CD4-positive, alpha-beta T cell treated with Interleukin-15 for 1 hour (primary cell): ENCODE data around the gene GNAL.
"Not testable (repeated sequence)": the region's sequence is repeated elsewhere in the genome, so short reads cannot be mapped to it uniquely, and the experiment has no call there.

Experiments used
- DNase-seq: peaks from one replicate; pipeline ENCODE4 v3.0.0-alpha.2; 2020

Gene GNAL

GRCh38 chr18:11688972-11689668, at the start of gene GNAL:
Gene GNAL, plus strand, starts transcription at chr18:11689264. Its CDS starts 300 bp downstream, at chr18:11689564.
- no peak for DNase-seq

GRCh38 chr18:11647310-11647709, 41.8 kb upstream of the GNAL start:
- not testable (repeated sequence) for DNase-seq

DNA sequence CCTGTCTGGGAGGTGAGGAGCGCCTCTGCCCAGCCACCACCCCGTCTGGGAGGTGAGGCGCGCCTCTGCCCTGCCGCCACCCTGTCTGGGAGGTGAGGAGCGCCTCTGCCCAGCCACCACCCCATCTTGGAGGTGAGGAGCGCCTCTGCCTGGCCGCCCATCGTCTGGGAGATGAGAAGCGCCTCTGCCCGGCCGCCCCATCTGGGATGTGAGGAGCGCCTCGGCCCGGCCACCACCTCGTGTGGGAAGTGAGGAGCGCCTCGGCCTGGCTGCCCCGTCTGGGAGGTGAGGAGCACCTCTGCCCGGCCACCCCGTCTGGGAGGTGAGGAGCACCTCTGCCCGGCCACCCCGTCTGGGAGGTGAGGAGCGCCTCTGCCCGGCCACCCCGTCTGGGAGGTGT, 41.3 kb upstream of the GNAL start:
- DNase-seq: not testable (repeated sequence)

GRCh38 chr18:11649839-11650238, 39.2 kb upstream of the GNAL start:
- no peak for DNase-seq

GRCh38 chr18:11651899-11652298, 37.2 kb upstream of the GNAL start:
- no peak for DNase-seq

DNA sequence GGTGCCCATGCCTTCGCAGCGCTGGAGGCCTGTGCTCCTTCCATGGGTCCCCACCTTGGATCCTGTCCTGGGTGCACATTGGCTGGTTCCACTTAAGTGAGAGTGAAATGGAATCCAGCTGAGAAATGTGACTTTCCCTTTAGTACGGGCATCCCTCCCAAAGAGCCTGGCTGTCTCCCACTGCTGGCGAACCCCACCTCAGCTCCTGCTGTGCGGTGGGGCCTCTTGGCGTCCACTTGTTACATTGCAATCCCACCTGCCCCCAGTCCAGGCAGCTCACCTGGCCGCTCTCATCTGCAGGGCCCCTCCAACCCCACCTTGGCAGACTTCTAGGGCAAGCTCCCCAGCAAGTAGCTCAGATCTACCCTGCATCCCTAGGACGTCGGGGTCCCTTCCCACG, 35.5 kb upstream of the GNAL start:
- DNase-seq: no peak

DNA sequence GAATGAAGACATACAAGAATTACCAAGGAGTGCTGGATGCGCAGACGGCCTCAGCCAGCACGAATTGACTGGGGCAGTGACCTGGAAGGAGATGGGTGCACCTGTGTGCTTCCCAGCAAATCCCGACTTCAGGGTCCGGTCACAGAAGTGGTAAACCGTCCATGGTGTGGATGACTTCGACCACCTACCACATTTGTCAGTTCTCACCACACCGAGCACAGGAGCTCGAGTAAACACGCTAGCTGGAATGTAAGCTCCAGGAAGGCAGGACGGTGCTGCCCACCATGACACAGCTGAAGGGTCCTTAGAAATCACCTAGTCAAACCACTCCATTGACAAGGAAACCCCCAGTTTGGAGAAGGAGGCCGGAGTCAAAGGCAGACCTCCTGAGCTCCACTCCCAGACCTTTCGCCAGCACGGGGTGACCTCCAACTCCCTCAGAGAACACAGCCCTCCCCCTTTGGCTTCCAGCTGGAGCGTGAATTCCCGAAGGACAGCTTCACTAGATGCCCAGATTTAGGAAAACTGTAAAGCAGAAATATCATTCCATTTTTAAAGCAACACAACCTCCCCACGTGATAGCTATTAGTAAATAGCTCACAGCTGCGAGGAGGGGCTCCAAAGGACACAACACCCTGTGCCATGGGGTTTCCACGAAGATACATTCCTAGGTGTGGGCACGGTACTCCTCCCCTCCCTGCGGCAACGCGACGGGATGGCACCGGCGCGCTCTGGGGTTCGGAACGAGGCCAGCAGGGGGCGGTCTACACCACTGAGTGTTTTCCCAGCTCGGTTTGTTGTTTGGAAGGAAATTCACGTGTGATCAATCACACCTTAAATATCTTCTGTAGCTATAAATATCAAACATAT, 34.1 kb upstream of the GNAL start:
- no peak for DNase-seq

GRCh38 chr18:11655606-11655932, 33.5 kb upstream of the GNAL start:
- no peak for DNase-seq

DNA sequence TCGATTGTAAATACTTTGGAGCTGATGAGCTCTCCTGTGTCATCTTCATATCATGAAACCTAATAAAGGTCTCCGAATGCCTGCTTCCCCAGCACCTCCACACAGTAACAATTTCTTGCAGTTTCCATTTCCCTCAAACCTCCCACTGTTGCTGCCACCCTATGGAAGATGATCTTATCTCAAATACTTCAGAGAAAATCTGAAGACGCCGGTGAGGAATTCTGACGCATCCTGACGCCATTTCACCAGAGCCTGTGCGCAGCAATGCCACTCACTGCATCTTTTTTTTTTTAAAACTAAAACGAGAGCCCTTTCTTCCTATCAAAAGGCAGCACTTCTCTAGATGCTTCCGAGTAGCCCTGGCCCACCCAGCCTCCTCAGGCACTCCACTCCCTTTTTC, 31.9 kb upstream of the GNAL start:
- DNase-seq: no peak

DNA sequence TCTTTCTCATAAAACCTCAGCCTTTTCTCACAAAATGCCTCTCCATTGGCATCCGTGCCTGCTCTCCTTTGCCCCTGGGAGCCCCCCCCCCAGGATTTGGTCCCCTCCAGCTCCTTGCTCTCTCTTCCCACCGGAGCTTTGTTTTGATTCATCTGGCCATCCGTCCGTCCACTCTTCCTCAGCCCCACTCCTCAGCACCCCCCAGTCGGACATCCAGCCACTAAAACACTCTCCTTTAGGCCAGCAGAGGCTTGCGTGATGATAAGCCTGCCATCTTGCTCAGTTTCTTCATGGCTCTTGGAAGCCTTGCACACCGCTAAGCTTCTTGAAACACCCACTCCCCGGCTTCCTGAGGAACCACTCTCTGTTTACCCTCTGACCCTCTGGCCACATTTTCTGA, 31.5 kb upstream of the GNAL start:
- no peak for DNase-seq

GRCh38 chr18:11658019-11658418, 31.0 kb upstream of the GNAL start:
- no peak for DNase-seq

DNA sequence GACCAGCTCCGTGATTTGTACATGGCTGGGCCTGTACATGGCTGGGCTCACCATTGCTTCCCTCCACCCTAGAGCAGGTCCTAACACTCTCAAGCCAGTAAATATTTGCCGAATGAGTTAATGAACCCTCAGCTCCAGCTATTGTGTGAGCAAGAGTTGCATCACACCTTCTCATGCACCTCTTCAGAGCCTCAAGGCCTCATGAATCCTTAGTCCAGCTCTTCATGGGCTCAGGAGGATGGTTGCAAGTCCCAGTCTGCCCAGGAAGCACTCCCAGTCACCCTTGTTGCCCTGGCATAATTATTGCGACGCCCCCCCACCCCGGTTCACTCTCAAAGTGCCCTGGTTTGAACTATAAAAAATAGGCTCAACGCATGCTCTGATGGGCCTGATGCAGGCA, 30.1 kb upstream of the GNAL start:
- DNase-seq: no peak

- DNase-seq: no peak
These were observed 28.4 kb upstream of the GNAL start for GRCh38 chr18:11660691-11661090.

- DNase-seq: no peak
These were observed 27.6 kb upstream of the GNAL start for GRCh38 chr18:11661430-11661829.

GRCh38 chr18:11663439-11664029, 25.5 kb upstream of the GNAL start:
- DNase-seq: no peak

- no peak for DNase-seq
These were observed 24.8 kb upstream of the GNAL start for GRCh38 chr18:11664286-11664685.

GRCh38 chr18:11665146-11665545, 23.9 kb upstream of the GNAL start:
- no peak for DNase-seq

DNA sequence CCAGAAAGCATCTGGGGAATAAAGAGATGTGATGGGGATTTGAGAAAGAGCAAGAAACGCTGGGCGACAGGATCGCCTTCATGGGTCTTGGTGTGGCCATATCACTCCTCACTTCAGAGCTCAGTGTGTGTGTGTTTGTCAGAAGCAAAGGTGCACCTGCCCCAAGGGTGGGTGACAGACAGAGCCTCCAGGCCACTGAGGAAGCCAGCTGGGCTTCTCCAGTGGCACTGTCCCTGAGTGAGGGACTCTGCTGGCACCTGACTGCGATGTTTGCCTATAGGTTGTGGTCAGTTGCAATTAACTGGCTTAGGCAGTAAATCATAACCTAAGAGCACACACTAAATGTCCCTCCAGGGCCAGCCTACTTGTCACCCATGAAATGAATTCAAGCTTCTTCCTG, 23.5 kb upstream of the GNAL start:
- no peak for DNase-seq

GRCh38 chr18:11666176-11666575, 22.9 kb upstream of the GNAL start:
- no peak for DNase-seq

DNA sequence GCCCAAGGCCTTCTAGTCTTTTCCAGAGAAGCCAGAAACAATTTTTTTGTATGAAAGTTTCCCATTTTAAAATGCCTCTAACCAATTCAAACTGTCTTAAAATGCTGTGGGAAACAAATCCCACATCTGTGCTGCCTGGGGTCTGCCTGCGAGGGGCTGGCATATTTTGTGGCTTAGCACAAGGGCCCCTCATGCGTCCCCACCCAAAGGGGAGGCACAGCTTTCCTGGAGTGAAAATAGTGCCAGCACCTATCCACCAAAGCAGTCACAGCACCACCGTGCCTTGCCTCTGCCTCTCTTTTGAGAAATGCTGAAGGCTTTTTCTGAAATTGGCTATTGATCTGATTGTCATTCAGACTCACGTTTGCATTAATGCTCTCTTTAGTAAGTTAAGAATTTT, 22.2 kb upstream of the GNAL start:
- no peak for DNase-seq

DNA sequence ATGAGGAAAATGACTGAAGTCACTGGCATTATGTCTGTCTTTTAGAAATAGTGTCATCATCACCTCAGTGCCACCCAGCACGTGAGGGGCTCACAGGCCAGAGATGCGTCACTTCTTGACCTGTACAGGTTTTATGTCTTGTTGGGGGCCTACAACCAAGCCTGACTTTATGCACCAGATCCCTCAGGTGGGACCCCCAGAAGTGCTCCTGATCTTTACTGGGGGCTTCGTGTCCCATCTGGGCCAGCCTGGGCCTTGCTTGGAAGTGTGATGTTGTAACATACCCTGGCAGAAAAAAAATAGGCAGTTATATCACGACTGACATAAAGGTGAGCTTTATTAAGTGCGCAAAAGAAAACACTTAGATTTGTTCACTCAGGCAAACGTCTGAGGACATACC, 21.5 kb upstream of the GNAL start:
- no peak for DNase-seq

DNA sequence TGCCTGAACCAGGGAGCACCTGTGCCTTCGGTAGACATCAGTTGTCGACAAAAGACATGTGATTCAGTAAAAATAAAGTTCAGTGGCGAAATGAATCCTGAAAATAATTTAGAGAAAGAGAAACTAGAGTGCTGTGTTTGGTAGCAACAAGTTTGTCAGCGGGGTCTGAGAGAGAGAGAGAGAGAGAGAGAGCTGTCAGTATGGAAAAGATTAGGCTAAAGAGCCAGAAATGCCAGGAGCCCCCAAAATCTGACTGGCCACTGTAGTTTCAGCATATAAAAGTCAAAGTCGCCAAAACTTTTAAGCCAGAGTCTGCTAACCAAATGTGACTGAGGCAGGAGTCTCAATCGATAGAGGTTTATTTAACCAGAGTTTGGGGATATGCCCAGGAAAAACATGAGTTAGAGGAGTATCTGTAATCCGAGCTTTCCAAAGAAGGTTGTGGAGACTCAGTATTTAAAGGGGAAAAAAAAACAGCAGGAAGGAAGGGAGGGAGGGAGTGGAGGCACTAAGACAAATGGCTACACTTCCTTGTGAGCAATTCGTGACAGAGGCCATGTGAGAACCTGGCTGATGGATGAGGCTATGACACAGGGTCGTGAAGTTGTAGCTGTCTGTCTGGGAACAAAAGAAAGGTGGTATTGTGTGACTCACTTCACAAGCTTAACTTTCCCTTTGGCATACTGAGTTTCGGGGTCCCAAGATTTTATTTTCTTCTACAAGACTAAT, 20.5 kb upstream of the GNAL start:
- no peak for DNase-seq

- DNase-seq: no peak
These were observed 19.7 kb upstream of the GNAL start for GRCh38 chr18:11669271-11669947.
